DND-41 (cell line): ENCODE measurements around the gene PTPRE.

ENCODE experiments used
- EZH2 ChIP-seq: IDR thresholded peaks from 3 replicates; pipeline ENCODE4 v1.6.1; 2012; ENCODE audit warnings: borderline replicate concordance, low read depth, mild to moderate bottlenecking, moderate library complexity, low read length, inconsistent platforms; ENCODE audit not compliant: severe bottlenecking
- TF ChIP-seq, protein P1 (sequence below): IDR thresholded peaks from 2 replicates; pipeline ENCODE4 v1.5.1; 2012; ENCODE audit warnings: borderline replicate concordance, low read length, moderate library complexity, mild to moderate bottlenecking; ENCODE audit not compliant: poor library complexity, severe bottlenecking; ENCODE audit errors: extremely low read depth

DNA sequence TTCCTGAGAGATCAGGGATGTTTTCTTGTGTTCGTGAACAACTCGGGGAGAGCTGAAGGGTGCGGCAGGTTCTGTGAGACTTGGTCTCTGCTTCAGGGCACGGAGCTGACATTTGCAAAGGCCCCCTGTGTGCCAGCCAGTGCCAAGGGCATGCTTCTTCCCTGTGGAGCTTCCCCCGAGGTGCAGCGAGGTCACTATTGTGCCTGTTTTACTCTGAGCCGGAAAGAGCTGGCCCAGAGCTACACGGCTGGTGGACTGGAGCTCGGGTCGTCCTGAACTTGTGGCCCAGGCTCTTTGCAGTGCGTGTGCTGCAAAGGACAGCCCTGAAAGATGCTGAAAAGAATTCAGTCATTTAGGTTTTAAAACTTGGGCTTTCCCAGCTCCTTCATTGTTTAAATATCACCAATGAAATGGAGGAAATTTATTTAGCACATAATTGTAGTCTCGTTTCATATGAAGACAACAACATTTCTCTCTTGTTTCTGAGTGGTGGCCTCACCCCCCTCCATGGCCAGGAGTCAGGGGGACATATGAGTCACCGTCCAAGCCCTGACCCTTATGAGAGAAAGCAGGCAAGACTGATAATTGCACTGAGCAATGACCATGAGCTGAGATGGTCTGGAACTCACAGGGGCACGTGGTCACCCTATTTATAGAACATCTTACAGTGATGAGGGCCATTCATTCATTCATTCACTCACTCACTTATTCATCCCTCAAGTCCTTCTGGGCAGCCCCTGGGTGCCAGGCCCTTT, 102.6 kb downstream of the PTPRE start:
- TF ChIP-seq, protein P1, sequence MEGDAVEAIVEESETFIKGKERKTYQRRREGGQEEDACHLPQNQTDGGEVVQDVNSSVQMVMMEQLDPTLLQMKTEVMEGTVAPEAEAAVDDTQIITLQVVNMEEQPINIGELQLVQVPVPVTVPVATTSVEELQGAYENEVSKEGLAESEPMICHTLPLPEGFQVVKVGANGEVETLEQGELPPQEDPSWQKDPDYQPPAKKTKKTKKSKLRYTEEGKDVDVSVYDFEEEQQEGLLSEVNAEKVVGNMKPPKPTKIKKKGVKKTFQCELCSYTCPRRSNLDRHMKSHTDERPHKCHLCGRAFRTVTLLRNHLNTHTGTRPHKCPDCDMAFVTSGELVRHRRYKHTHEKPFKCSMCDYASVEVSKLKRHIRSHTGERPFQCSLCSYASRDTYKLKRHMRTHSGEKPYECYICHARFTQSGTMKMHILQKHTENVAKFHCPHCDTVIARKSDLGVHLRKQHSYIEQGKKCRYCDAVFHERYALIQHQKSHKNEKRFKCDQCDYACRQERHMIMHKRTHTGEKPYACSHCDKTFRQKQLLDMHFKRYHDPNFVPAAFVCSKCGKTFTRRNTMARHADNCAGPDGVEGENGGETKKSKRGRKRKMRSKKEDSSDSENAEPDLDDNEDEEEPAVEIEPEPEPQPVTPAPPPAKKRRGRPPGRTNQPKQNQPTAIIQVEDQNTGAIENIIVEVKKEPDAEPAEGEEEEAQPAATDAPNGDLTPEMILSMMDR: no peak
- no peak for TF ChIP-seq EZH2
